ENCODE measurements around the gene MBD5.

MBD5 gene

GRCh38 chr2:148023861-148024260 is 3.0 kb downstream of the MBD5 start:
- DNase-seq (ENCODE audit: low spot score), result no peak

GRCh38 chr2:148026573-148026972 is 5.7 kb downstream of the MBD5 start:
- DNase-seq (ENCODE audit: low spot score), result no peak

- no peak for DNase-seq (ENCODE audit: low spot score)
Observed at GRCh38 chr2:148027822-148028221, 6.9 kb downstream of the MBD5 start.

GRCh38 chr2:148028781-148029180 is 7.9 kb downstream of the MBD5 start:
- no peak for DNase-seq (ENCODE audit: low spot score)

- no peak for DNase-seq (ENCODE audit: low spot score)
Observed at GRCh38 chr2:148031152-148031551, 10.3 kb downstream of the MBD5 start.

- no peak for DNase-seq (ENCODE audit: low spot score)
Observed at GRCh38 chr2:148032215-148032614, 11.3 kb downstream of the MBD5 start.

- DNase-seq (ENCODE audit: low spot score), result no peak
Observed at GRCh38 chr2:148039783-148040182, 18.9 kb downstream of the MBD5 start.

GRCh38 chr2:148042219-148042618 is 21.3 kb downstream of the MBD5 start:
- DNase-seq (ENCODE audit: low spot score), result no peak

GRCh38 chr2:148044322-148044721 is 23.4 kb downstream of the MBD5 start:
- DNase-seq (ENCODE audit: low spot score), result no peak

- DNase-seq (ENCODE audit: low spot score), result no peak
Observed at GRCh38 chr2:148046802-148047201, 25.9 kb downstream of the MBD5 start.

GRCh38 chr2:148048475-148049221 is 27.8 kb downstream of the MBD5 start:
- DNase-seq (ENCODE audit: low spot score), result no peak

- DNase-seq (ENCODE audit: low spot score), result no peak
Observed at GRCh38 chr2:148049284-148049683, 28.4 kb downstream of the MBD5 start.

- no peak for DNase-seq (ENCODE audit: low spot score)
Observed at GRCh38 chr2:148052687-148053086, 31.8 kb downstream of the MBD5 start.

- no peak for DNase-seq (ENCODE audit: low spot score)
Observed at GRCh38 chr2:148058641-148059040, 37.8 kb downstream of the MBD5 start.

- DNase-seq (ENCODE audit: low spot score), result no peak
Observed at GRCh38 chr2:148063633-148064032, 42.7 kb downstream of the MBD5 start.

- DNase-seq (ENCODE audit: low spot score), result no peak
Observed at GRCh38 chr2:148065936-148066335, 45.0 kb downstream of the MBD5 start.

GRCh38 chr2:148067801-148068200 is 46.9 kb downstream of the MBD5 start:
- DNase-seq (ENCODE audit: low spot score), result no peak

- no peak for DNase-seq (ENCODE audit: low spot score)
Observed at GRCh38 chr2:148071351-148071750, 50.5 kb downstream of the MBD5 start.

GRCh38 chr2:148096012-148096411 is 75.1 kb downstream of the MBD5 start:
- no peak for DNase-seq (ENCODE audit: low spot score)

- no peak for DNase-seq (ENCODE audit: low spot score)
Observed at GRCh38 chr2:148102641-148103040, 81.8 kb downstream of the MBD5 start.

- no peak for DNase-seq (ENCODE audit: low spot score)
Observed at GRCh38 chr2:148103946-148104345, 83.1 kb downstream of the MBD5 start.

GRCh38 chr2:148106331-148106730 is 85.4 kb downstream of the MBD5 start:
- DNase-seq (ENCODE audit: low spot score), result no peak

- DNase-seq (ENCODE audit: low spot score), result no peak
Observed at GRCh38 chr2:148108385-148108784, 87.5 kb downstream of the MBD5 start.

GRCh38 chr2:148110184-148110583 is 89.3 kb downstream of the MBD5 start:
- no peak for DNase-seq (ENCODE audit: low spot score)

Measured in AG08396 (cell line).